Occipital lobe (tissue), 2 donors: ENCODE results near the gene TNF. TPM values are rescaled to one million over a fixed set of nuclear protein-coding genes. Genes with fewer than 3 reads are reported as not detected.
A peak's percentile ranks its signal among the peaks of the same experiment; 100 is the strongest.

Source experiments
- DNase-seq: peaks from one replicate; lab custom pipeline; 2025; lab: John Stamatoyannopoulos, UW
- total RNA-seq: library from RNA; depleted of rRNA; stranded (reverse); fragments of >200 nt; gene quantifications from one replicate; pipeline ENCODE4 v1.2.3, GENCODE V29; 2014

Gene TNF
- total RNA-seq, 1 donor from 2014 or later: not detected

- no peak for DNase-seq
These were observed 3.1 kb upstream of the TNF start, which contains the start of gene LTA for GRCh38 chr6:31572041-31572911. Gene LTA, plus strand, starts transcription at chr6:31572289. Its CDS starts 454 bp downstream, at chr6:31572743.

- no peak for DNase-seq
These were observed 1.9 kb upstream of the TNF start for GRCh38 chr6:31573239-31574105.

DNA sequence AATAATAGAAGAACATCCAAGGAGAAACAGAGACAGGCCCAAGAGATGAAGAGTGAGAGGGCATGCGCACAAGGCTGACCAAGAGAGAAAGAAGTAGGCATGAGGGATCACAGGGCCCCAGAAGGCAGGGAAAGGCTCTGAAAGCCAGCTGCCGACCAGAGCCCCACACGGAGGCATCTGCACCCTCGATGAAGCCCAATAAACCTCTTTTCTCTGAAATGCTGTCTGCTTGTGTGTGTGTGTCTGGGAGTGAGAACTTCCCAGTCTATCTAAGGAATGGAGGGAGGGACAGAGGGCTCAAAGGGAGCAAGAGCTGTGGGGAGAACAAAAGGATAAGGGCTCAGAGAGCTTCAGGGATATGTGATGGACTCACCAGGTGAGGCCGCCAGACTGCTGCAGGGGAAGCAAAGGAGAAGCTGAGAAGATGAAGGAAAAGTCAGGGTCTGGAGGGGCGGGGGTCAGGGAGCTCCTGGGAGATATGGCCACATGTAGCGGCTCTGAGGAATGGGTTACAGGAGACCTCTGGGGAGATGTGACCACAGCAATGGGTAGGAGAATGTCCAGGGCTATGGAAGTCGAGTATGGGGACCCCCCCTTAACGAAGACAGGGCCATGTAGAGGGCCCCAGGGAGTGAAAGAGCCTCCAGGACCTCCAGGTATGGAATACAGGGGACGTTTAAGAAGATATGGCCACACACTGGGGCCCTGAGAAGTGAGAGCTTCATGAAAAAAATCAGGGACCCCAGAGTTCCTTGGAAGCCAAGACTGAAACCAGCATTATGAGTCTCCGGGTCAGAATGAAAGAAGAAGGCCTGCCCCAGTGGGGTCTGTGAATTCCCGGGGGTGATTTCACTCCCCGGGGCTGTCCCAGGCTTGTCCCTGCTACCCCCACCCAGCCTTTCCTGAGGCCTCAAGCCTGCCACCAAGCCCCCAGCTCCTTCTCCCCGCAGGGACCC, 981 bp upstream of the TNF start:
- DNase-seq: no peak

DNA sequence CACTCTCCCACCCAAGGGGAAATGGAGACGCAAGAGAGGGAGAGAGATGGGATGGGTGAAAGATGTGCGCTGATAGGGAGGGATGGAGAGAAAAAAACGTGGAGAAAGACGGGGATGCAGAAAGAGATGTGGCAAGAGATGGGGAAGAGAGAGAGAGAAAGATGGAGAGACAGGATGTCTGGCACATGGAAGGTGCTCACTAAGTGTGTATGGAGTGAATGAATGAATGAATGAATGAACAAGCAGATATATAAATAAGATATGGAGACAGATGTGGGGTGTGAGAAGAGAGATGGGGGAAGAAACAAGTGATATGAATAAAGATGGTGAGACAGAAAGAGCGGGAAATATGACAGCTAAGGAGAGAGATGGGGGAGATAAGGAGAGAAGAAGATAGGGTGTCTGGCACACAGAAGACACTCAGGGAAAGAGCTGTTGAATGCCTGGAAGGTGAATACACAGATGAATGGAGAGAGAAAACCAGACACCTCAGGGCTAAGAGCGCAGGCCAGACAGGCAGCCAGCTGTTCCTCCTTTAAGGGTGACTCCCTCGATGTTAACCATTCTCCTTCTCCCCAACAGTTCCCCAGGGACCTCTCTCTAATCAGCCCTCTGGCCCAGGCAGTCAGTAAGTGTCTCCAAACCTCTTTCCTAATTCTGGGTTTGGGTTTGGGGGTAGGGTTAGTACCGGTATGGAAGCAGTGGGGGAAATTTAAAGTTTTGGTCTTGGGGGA, 754 bp downstream of the TNF start:
- no peak for DNase-seq

DNA sequence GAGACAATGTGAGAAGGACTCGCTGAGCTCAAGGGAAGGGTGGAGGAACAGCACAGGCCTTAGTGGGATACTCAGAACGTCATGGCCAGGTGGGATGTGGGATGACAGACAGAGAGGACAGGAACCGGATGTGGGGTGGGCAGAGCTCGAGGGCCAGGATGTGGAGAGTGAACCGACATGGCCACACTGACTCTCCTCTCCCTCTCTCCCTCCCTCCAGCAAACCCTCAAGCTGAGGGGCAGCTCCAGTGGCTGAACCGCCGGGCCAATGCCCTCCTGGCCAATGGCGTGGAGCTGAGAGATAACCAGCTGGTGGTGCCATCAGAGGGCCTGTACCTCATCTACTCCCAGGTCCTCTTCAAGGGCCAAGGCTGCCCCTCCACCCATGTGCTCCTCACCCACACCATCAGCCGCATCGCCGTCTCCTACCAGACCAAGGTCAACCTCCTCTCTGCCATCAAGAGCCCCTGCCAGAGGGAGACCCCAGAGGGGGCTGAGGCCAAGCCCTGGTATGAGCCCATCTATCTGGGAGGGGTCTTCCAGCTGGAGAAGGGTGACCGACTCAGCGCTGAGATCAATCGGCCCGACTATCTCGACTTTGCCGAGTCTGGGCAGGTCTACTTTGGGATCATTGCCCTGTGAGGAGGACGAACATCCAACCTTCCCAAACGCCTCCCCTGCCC, 1.7 kb downstream of the TNF start:
- DNase-seq: no peak

- no peak for DNase-seq
These were observed 2.2 kb downstream of the TNF start for GRCh38 chr6:31577579-31577966.

DNA sequence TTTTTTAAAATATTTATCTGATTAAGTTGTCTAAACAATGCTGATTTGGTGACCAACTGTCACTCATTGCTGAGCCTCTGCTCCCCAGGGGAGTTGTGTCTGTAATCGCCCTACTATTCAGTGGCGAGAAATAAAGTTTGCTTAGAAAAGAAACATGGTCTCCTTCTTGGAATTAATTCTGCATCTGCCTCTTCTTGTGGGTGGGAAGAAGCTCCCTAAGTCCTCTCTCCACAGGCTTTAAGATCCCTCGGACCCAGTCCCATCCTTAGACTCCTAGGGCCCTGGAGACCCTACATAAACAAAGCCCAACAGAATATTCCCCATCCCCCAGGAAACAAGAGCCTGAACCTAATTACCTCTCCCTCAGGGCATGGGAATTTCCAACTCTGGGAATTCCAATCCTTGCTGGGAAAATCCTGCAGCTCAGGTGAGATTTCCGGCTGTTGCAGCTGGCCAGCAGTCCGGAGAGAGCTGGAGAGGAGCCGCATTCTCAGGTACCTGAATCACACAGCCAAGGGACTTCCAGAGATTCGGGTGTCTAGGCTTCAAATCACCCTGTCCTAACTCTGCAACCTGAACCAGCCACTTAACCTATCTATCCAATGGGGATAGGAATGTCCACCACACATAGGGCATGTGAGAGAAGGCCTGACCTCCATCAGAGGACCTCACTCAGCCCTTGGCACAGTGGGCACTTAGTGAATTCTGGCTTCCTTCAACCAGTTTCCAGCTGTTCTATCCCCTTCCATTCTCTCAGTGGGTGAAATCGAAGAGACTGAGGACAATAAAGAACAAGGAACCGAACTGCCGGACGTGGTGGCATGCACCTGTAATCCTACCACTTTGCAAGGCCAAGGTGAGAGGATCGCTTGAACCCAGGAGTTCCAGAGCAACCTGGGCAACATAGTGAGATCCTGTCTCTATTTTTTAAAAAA, 3.1 kb downstream of the TNF start:
- DNase-seq: no peak

GRCh38 chr6:31579119-31579505, 3.7 kb downstream of the TNF start:
- no peak for DNase-seq

DNA sequence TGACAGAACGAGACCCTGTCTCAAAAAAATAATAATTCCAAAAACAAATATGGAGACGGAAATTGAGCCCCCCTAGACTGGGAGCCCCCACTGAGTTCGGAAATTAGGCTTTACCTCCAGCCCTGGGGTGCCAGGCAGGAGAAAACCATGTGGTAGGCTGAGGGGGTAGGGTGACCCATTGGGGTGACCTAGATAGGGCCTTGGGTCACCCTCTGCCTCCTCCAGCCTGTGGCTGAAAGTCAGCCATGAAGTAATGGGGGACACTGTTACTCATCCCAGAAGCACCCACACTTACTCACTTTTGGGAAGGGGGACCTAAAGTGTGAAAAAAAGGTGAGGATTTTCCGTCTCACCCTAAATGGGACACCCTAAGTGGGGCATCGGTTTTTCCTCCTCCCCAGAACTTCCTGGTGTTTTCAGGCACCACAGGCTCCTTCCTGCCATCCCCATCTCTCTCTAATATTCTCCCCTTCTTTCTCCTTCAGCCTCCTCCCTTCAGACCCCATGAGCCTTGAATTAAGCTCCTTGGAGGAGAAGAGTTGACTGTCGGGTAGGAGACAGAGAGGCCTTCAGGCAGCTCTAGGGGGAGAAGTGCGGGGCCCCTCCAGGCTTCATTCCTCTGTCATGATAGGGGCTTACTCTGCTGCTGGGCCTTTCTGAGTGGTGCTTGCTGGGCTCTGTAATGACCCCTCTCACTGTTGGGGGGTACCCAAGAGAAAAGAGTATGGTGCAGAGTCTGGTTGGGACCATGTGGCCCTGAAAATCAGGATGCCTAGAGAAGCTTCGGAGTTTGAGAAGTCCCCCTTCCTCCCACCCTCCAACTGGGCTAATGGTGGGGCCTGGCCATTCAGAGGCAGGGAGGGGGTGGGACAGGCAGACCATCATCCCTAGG, 4.4 kb downstream of the TNF start:
- no peak for DNase-seq

DNA sequence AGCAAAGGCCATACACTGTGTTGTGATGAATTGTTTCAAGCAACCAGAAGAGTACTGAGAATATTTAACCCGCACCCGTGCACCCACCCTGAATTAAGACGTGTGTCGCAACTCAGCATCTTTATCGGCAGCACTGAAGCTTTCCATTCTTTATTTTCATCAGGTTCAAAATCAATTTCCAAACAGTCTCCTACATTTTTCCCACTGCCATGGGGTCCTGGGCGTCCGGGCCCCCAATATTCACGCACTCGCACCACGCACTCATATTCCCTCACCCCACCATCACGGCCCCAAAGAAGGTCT, 5.0 kb downstream of the TNF start:
- DNase-seq: no peak

DNA sequence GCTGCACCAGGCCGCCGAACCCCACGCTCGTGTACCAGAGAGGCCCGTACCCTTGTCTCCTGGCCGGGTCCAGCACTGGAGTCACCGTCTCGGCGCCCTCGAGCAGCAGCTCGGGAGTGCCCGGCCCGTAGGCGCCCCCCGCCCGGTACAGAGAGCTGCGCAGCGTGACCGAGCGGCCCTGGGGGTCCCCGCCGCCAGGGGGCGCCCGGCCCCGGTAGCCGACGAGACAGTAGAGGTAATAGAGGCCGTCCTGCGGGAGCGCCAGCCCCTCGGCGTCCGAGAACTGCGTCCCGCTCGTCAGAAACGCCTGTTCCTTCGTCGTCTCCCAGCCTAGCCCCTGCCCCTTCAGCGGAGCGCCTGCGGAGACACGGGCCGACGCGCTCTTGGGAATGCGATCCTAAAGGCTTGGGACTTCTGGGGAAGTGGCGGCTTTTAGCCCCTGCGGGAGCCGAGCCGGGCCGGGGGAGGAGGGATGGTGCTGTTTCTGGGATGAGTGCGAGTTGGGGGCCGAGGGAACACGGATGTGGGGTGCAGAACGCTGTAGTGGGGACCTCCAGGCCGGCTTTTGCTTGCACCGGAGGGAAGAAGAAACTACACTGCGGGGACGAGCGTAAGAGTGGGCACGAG, 5.6 kb downstream of the TNF start:
- peak; percentile 78 for DNase-seq

DNA sequence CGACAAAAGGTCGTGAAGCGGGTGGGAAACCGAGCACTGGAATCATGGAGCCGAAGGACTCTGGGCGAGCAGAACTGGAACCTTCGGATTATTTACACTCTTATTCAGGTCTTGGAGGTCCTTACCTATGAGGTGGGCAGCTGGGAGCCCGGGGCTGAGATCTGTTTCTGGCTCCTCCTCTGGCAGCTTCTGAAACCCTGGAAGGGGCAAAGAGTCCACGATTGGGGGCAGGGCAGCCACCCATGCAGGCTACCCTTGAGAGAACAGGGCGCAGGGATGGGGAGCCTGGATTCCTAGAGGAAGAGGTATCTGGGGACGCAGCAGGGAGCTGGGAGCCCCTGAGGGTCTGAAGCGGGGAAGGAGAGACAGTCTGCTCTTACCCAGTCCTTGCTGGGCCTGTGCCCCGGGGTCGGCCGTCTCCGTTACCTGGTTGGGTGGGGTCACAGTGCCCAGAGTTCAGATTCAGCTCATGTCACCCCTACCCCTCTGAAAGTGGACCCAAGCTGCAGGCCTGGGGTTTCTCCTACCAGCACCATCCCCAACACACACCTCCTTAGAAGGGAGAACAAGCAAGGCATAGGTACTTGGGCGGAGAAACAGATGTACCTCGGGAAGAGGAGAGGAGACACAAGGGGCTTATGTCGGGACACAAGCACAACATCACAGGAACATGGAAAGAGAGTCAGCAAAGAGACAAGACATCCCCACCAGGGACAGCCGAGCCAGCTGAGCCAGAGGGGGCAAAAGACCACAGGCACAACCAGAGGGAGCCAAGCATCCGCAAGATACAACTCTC, 6.3 kb downstream of the TNF start:
- no peak for DNase-seq

DNA sequence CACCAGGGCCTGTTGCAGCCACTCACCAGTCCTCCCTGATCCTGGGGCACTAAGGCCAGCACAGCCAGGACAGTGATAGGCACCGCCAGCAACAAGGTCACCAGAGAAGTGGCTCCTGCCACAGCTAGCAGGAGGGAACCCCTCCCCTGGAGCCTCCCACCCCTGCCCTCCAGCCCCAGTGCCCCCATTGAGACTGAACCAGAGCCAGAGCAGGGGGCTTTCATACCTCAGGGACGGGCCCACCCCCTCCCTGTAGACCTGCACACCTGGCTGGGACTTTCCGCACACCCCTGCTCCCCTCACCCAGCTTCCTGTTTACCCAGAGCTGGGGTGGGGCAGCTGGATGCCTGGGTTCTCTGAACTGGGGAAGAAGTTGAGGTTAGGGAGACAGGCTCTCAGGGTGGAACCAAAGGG, 6.9 kb downstream of the TNF start, which contains the start of gene LTB:
TSS of gene LTB (minus strand) at position 195 of the 414 bp plus-strand sequence. CDS start at position 188, 7 bp downstream.
- DNase-seq: no peak

DNA sequence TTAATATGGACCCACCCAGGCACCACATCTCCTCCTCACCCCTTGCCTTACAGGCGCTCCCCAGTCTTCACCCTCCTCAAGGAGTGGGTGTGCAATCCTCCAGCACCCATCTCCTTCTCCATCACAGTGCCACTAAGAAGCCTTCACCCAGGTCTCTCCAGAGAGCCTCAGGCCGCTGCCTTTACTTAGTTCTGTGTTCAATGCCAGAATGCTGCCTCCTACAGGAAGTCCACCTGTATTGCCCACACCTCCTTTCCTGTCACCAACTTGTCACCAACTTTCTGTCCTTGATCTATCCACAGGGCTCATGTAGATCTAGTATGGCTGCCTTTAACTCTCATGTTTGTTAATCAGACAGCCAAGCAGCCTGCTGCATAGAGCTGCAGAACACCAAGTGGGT, 10.1 kb downstream of the TNF start:
- no peak for DNase-seq

DNA sequence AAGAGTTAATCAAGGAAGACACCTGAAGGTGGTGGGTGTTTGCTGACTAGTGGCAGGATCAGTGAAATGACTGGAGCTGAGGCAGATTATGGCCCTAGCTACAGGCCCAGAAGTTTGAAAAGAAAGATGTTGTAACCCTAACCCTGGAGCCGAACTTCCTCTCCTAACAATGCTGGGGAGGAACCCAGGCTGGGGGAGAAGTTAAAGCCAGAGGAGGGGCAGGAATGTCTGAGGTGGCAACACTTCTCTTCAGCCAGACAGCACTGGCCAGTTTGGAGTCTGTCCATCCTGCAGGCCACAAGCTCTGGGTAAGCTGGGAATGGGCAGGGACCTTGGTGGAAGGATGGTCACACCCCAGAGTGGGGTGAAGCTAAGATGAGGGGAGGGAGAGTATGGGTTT, 10.6 kb downstream of the TNF start, which contains the start of gene LST1:
TSS of gene LST1 (plus strand) at position 270 of the 400 bp plus-strand sequence. CDS start 1,023 bp downstream, outside the sequence.
- DNase-seq: no peak

DNA sequence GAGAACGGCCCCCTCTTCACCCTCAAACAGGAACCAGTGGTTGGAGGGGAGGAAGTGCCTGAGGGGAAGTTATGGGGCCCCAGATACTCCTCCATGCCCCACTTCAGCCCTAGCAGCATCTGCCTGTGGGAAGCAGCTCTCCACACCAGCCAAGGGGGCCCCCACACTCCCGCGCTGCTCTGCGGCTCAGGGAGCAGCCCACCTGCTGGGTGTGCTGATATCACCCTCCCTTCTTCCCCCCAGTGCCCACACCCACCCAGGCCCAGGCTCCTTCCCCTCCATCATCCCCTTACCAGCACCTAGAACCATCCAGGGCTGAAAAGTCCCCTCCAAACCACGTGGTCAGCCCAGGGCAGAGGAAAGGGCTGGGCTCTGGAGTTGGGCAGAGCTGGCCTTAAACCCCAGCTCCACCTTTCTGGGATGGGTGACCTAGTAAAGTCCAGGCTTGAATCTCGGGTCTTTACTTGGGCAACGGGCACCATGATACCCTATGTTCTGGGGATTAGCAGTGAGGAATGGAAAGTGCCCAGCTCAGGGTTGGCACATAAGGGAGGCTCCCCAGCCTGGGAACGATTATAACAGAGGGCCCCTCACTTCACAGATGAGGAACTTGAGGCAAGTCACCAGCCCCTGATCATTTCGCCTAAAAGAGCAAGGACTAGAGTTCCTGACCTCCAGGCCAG, 11.4 kb downstream of the TNF start:
- no peak for DNase-seq
